Body of pancreas (tissue), 4 donors: ENCODE data around the gene LINS1.

Experiments
- CTCF ChIP-seq, 7 experiments: fragments of 450-650 bp in 4 of 7; fragments of 200-600 bp in 3 of 7; sonication (generic) in 3 of 7; IDR thresholded peaks; one replicate each; pipeline ENCODE4 v1.5.1; 2016 to 2019; ENCODE audit warnings: antibody characterized with exemption in 7 of 7
- POLR2A ChIP-seq, 3 donors: fragments of 450-650 bp; IDR thresholded peaks; one replicate each; pipeline ENCODE4 v1.6.1; 2016; ENCODE audit warnings: antibody characterized with exemption in 3 of 3, mild to moderate bottlenecking in 2 of 3

GRCh38 chr15:100591835-100592234 lies 10.1 kb downstream of the LINS1 start:
- TF ChIP-seq CTCF (IDR thresholded peaks at IDR 0.05) (no peak), POLR2A (IDR thresholded peaks at IDR 0.05) (no peak)
